Measurements from ENCODE around the gene SLC19A2.

SLC19A2 gene

DNA sequence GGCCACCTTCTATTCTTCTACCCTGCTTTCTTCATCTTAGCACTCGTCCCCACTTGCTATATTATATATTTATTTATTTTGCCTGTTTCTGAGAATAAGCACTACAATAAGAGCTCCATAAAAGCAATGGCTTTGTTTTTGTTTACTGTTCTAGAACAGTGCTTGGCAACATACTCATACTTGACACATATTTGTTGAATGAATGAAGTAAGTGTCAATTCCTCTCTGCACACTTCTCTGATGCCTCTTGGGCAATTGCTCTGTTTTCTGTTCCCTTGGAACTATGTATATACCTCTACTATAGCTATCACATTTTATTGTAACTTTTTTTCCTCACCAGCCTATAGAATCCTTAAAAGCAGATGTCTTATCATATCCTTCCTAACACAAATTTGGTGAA lies 7.5 kb upstream of the SLC19A2 start:
- CTCF ChIA-PET, result no interaction called here
- TF ChIP-seq CTBP1 (IDR thresholded peaks at IDR 0.05; ENCODE audit: borderline replicate concordance) (no peak), FOXA1 (IDR thresholded peaks at IDR 0.05) (no peak), HDGF (IDR thresholded peaks at IDR 0.05; ENCODE audit: borderline replicate concordance) (no peak), L3MBTL2 (conservative IDR thresholded peaks at IDR 0.05) (no peak), ARNT (IDR thresholded peaks at IDR 0.05) (no peak), BHLHE40 (IDR thresholded peaks at IDR 0.05; ENCODE audit: borderline replicate concordance) (no peak)
- no peak for DNase-seq (ENCODE audit: extremely low spot score)
- POLR2A ChIA-PET, result interaction anchor here (1.6 kb wide), 1 partner anchor 10 kb away, joined by 3 read pairs; no protein-coding TSS in a partner anchor

DNA sequence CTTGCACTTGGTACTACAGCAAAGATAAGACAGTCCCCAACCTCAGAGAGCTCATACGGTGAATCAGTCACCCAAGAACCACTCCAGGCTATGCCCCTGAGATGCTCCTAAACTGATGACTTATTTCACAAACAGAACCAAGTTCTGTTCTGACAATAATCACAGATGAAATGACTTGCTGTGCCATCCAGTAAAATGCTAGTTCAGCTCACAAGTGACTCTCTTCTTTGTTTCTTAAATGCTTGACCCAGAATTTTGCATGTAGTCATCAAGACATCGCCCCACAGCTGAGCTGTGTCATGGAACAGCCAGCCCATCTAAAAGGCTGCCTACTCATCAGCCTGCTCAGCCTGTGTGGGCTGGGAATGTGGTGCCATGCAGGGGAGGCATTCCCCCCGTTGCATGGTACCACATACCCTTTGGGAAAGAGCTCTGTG lies 6.1 kb upstream of the SLC19A2 start:
- TF ChIP-seq ARNT (IDR thresholded peaks at IDR 0.05) (no peak), L3MBTL2 (conservative IDR thresholded peaks at IDR 0.05) (no peak), TARDBP (IDR thresholded peaks at IDR 0.05) (no peak), SP1 (IDR thresholded peaks at IDR 0.05) (no peak)
- ChIA-PET POLR2A (no interaction called here), CTCF (no interaction called here)
- DNase-seq (ENCODE audit: extremely low spot score), result no peak

DNA sequence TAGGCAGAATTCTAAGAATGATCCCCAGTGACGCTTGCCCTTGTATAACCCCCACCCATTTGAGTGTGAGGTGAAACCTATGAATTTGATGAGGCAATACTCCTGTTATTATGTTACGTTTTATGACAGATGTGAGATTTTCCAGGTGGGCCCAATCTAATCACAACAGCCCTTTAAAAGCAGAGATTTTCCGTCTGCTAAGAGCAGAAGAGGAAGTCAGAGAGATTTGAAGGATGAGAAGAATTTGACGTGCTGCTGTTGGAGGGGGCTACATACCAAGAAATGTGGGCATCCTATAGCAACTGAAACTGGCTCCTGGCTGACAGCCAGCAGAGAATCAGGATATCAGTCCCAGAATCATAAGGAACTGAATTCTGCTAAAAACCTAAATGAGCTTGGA lies 2.4 kb upstream of the SLC19A2 start:
- CTCF ChIA-PET, result no interaction called here
- TF ChIP-seq ELF4 (IDR thresholded peaks at IDR 0.05), result no peak
- no peak for TF ChIP-seq BHLHE40 (IDR thresholded peaks at IDR 0.05; ENCODE audit: borderline replicate concordance)
- TF ChIP-seq LEF1 (IDR thresholded peaks at IDR 0.05; ENCODE audit: borderline replicate concordance), result no peak
- TF ChIP-seq ZNF384 (IDR thresholded peaks at IDR 0.05), result no peak
- no peak for TF ChIP-seq L3MBTL2 (conservative IDR thresholded peaks at IDR 0.05)
- TF ChIP-seq CTBP1 (IDR thresholded peaks at IDR 0.05; ENCODE audit: borderline replicate concordance), result no peak
- no peak for TF ChIP-seq SUZ12 (IDR thresholded peaks at IDR 0.05)
- TF ChIP-seq FOXA1 (IDR thresholded peaks at IDR 0.05), result no peak
- no peak for TF ChIP-seq HDGF (IDR thresholded peaks at IDR 0.05; ENCODE audit: borderline replicate concordance)
- no peak for TF ChIP-seq ARNT (IDR thresholded peaks at IDR 0.05)
- TF ChIP-seq FOXK2 (IDR thresholded peaks at IDR 0.05), result no peak
- no peak for TF ChIP-seq NFRKB (IDR thresholded peaks at IDR 0.05)
- TF ChIP-seq, protein P1, sequence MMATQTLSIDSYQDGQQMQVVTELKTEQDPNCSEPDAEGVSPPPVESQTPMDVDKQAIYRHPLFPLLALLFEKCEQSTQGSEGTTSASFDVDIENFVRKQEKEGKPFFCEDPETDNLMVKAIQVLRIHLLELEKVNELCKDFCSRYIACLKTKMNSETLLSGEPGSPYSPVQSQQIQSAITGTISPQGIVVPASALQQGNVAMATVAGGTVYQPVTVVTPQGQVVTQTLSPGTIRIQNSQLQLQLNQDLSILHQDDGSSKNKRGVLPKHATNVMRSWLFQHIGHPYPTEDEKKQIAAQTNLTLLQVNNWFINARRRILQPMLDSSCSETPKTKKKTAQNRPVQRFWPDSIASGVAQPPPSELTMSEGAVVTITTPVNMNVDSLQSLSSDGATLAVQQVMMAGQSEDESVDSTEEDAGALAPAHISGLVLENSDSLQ (IDR thresholded peaks at IDR 0.05), result no peak
- TF ChIP-seq SP1 (IDR thresholded peaks at IDR 0.05), result no peak
- no peak for DNase-seq (ENCODE audit: extremely low spot score)
- POLR2A ChIA-PET, result interaction anchor here (2.8 kb wide), 1 partner anchor 61 kb away, joined by 9 read pairs; the partner anchor contains the start of gene CCDC181

DNA sequence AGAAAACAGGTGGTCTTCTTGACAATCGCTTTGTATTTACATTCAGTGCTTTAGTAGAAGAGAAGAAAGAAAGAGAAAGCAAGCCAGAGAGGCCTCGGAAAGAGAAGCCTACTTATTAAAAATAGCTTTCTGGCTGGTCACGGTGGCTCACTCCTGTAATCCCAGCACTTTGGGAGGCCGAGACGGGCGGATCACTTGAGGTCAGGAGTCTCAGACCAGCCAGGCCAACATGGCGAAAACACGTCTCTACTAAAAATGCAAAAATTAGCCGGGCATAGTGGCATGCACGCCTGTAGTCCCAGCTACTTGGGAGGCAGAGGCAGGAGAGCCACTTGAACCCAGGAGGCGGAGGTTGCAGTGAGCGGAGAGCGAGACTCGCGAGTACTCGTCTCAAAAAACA lies 1.8 kb upstream of the SLC19A2 start:
- POLR2A ChIA-PET, result interaction anchor here (2.8 kb wide), 1 partner anchor 61 kb away, joined by 9 read pairs; the partner anchor contains the start of gene CCDC181
- CTCF ChIA-PET, result no interaction called here
- TF ChIP-seq FOXM1 (IDR thresholded peaks at IDR 0.05; ENCODE audit: borderline replicate concordance) (no peak), FOXA1 (IDR thresholded peaks at IDR 0.05) (no peak), CTBP1 (IDR thresholded peaks at IDR 0.05; ENCODE audit: borderline replicate concordance) (no peak)
- no peak for DNase-seq (ENCODE audit: extremely low spot score)

DNA sequence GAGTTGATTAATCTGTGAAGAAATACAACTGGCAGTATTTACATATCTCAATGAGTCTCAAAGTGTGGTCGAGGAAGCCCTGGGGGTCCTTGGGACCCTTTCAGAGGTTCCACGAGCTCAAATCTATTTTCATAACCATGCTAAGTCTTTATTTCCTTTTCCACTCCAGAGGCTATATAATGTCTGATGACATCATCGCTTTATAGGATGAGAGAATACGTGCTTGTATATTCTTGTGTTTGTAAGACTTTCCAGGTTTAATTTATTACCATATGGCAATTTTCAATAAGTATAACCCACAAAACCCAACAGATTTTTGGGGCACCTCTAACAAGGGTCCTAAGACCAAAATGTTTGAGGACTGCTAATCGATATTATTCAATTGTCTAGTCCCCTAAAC lies 1.4 kb upstream of the SLC19A2 start:
- TF ChIP-seq TARDBP (IDR thresholded peaks at IDR 0.05) (no peak), FOXA1 (IDR thresholded peaks at IDR 0.05) (no peak), HDGF (IDR thresholded peaks at IDR 0.05; ENCODE audit: borderline replicate concordance) (no peak), ZNF384 (IDR thresholded peaks at IDR 0.05) (no peak), ARNT (IDR thresholded peaks at IDR 0.05) (no peak), SUZ12 (IDR thresholded peaks at IDR 0.05) (no peak)
- POLR2A ChIA-PET, result interaction anchor here (1.6 to 2.8 kb wide), 2 partner anchors 22 to 60 kb away, joined by 7 to 9 read pairs; partner anchors contain the start of gene CCDC181
- CTCF ChIA-PET, result no interaction called here
- no peak for DNase-seq (ENCODE audit: extremely low spot score)

DNA sequence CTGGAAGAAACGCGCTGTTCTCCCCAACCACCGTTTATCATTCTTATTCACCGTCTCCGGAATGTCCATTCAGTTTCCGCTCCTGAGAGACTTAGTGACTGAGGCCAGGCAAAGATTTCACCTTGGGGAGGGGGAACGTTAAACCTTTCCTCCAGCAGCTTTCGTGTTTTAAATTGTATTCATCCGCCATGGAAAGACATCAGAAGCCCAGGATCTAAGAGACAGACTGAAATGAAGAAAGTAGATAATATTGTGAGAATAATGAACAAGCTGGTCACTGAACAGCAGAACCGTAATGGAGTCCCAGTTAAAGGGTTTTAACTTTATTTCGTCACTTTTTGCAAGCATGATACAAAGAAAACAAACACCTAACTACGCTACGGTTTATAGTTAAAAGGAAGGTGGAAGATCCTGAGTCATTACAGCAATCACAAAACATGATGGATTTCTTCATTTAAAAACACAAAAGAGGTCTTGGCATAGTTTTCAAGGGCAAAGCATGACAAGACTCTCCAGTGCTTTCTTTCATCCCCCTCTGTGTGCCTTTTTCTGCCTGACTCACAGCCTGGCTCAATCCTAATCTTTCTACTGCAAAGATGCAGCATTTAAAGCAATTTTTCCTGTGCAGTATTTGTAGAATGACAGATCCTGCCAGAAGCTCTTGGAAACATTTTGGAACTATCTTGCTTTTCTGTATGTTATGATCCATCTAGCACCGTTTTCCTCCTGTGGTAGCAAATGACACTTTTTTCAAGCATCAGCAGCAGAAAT lies 722 bp upstream of the SLC19A2 start:
- ChIA-PET CTCF (interaction anchor here (0.6 to 0.7 kb wide), 2 partner anchors 18 to 60 kb away, joined by 3 read pairs; no protein-coding TSS in a partner anchor), POLR2A (interaction anchor here (0.7 to 2.8 kb wide), 13 partner anchors 8 to 408 kb away, joined by 3 to 9 read pairs (median 4); partner anchors contain the start of genes CCDC181, METTL18 and SCYL3)
- TF ChIP-seq SP1 (IDR thresholded peaks at IDR 0.05) (no peak), ARNT (IDR thresholded peaks at IDR 0.05) (no peak), SUZ12 (IDR thresholded peaks at IDR 0.05) (no peak), LEF1 (IDR thresholded peaks at IDR 0.05; ENCODE audit: borderline replicate concordance) (no peak), BHLHE40 (IDR thresholded peaks at IDR 0.05; ENCODE audit: borderline replicate concordance) (no peak), TARDBP (IDR thresholded peaks at IDR 0.05) (no peak), NFRKB (IDR thresholded peaks at IDR 0.05) (no peak), FOXM1 (IDR thresholded peaks at IDR 0.05; ENCODE audit: borderline replicate concordance) (no peak), FOXA1 (IDR thresholded peaks at IDR 0.05) (no peak), ELF4 (IDR thresholded peaks at IDR 0.05) (no peak), HDGF (IDR thresholded peaks at IDR 0.05; ENCODE audit: borderline replicate concordance) (no peak), FOXK2 (IDR thresholded peaks at IDR 0.05) (no peak), L3MBTL2 (conservative IDR thresholded peaks at IDR 0.05) (no peak), ZNF384 (IDR thresholded peaks at IDR 0.05) (no peak), CTBP1 (IDR thresholded peaks at IDR 0.05; ENCODE audit: borderline replicate concordance) (no peak)
- TF ChIP-seq, protein P1 (IDR thresholded peaks at IDR 0.05), result no peak
- DNase-seq (ENCODE audit: extremely low spot score), result no peak

Measured in HEK293T (cell line).